Trophoblast cell (in vitro differentiated cells and primary cell): ENCODE data around the gene EEA1.

Experiments
- DNase-seq, 2 donors: peaks; one replicate each; pipeline ENCODE4 v3.0.0-alpha.2; 2016
- H2AFZ ChIP-seq: 2 replicates; pipeline ENCODE4 v1.6.1; 2013; ENCODE audit warnings: low read length, moderate library complexity, mild to moderate bottlenecking; ENCODE audit not compliant: insufficient read depth, poor library complexity
- H2AK5ac ChIP-seq: 2 replicates; pipeline ENCODE4 v1.6.1; 2013; ENCODE audit warnings: mild to moderate bottlenecking, low read length
- H2BK120ac ChIP-seq: 2 replicates; pipeline ENCODE4 v1.6.1; 2013; ENCODE audit warnings: low read length, mild to moderate bottlenecking, moderate library complexity; ENCODE audit not compliant: insufficient read depth, poor library complexity
- H2BK12ac ChIP-seq: 2 replicates; pipeline ENCODE4 v1.6.1; 2013; ENCODE audit warnings: mild to moderate bottlenecking, low read length, moderate library complexity
- H2BK5ac ChIP-seq: 2 replicates; pipeline ENCODE4 v1.6.1; 2013; ENCODE audit warnings: low read length, low read depth, moderate library complexity, mild to moderate bottlenecking; ENCODE audit not compliant: poor library complexity
- H3K14ac ChIP-seq: 2 replicates; pipeline ENCODE4 v1.6.1; 2013; ENCODE audit warnings: mild to moderate bottlenecking, low read length
- H3K18ac ChIP-seq: 2 replicates; pipeline ENCODE4 v1.6.1; 2013; ENCODE audit warnings: mild to moderate bottlenecking, low read length
- H3K23ac ChIP-seq: 2 replicates; pipeline ENCODE4 v1.6.1; 2013; ENCODE audit warnings: low read length
- H3K27ac ChIP-seq: 2 replicates; pipeline ENCODE4 v1.5.1; 2013; ENCODE audit warnings: low read depth, mild to moderate bottlenecking, inconsistent platforms, low read length, moderate library complexity
- H3K27me3 ChIP-seq: 2 replicates; pipeline ENCODE4 v1.6.1; 2013; ENCODE audit warnings: inconsistent platforms, mild to moderate bottlenecking, low read length, moderate library complexity; ENCODE audit not compliant: insufficient read depth
- H3K36me3 ChIP-seq, 2 experiments: 1 replicate in 1 of 2; 2 replicates in 1 of 2; pipeline ENCODE4 v1.6.1; 2013; ENCODE audit warnings: low read length in 2 of 2, mild to moderate bottlenecking in 2 of 2, moderate library complexity in 1 of 2; ENCODE audit not compliant: insufficient read depth in 2 of 2, control insufficient read depth in 1 of 2
- H3K4ac ChIP-seq: 2 replicates; pipeline ENCODE4 v1.6.1; 2013; ENCODE audit warnings: low read depth, mild to moderate bottlenecking, low read length, moderate library complexity
- H3K4me1 ChIP-seq, 2 experiments: 1 replicate in 1 of 2; 2 replicates in 1 of 2; pipeline ENCODE4 v1.6.1; 2013; ENCODE audit warnings: low read length in 2 of 2, mild to moderate bottlenecking in 2 of 2, moderate library complexity in 1 of 2; ENCODE audit not compliant: insufficient read depth in 2 of 2, control insufficient read depth in 1 of 2
- H3K4me2 ChIP-seq: 2 replicates; pipeline ENCODE4 v1.6.1; 2013; ENCODE audit warnings: inconsistent platforms, mild to moderate bottlenecking, low read length, moderate library complexity
- H3K4me3 ChIP-seq: 2 replicates; pipeline ENCODE4 v1.5.1; 2013; ENCODE audit warnings: mild to moderate bottlenecking, low read depth, low read length, inconsistent platforms
- H3K79me1 ChIP-seq: one replicate; pipeline ENCODE4 v1.6.1; 2013; ENCODE audit warnings: low read length
- H3K79me2 ChIP-seq: 2 replicates; pipeline ENCODE4 v1.6.1; 2013; ENCODE audit warnings: low read length, mild to moderate bottlenecking; ENCODE audit not compliant: control insufficient read depth, insufficient read depth, poor library complexity
- H3K9ac ChIP-seq: 2 replicates; pipeline ENCODE4 v1.6.1; 2013; ENCODE audit warnings: mild to moderate bottlenecking, low read length
- H3K9me3 ChIP-seq: 2 replicates; pipeline ENCODE4 v1.6.1; 2013; ENCODE audit warnings: low read depth, mild to moderate bottlenecking, control low read depth, inconsistent platforms, low read length; ENCODE audit not compliant: insufficient read depth
- H4K12ac ChIP-seq: 2 replicates; pipeline ENCODE4 v1.6.1; 2013; ENCODE audit warnings: low read depth, mild to moderate bottlenecking, low read length, moderate library complexity
- H4K8ac ChIP-seq: 2 replicates; pipeline ENCODE4 v1.6.1; 2013; ENCODE audit warnings: low read depth, mild to moderate bottlenecking, low read length, moderate library complexity
- H4K91ac ChIP-seq: one replicate; pipeline ENCODE4 v1.6.1; 2013; ENCODE audit warnings: low read depth, mild to moderate bottlenecking, low read length, moderate library complexity
- WGBS: extraction: QIAGEN DNeasy Blood & Tissue Kit; methylation state at CpG from one replicate; pipeline ENCODE4 v1.1.7; 2013; ENCODE audit warnings: missing lambda C conversion rate; ENCODE audit not compliant: insufficient read length, insufficient coverage; ENCODE audit errors: extremely low coverage; 5-methylcytosine and 5-hydroxymethylcytosine counted together

EEA1 gene

DNA sequence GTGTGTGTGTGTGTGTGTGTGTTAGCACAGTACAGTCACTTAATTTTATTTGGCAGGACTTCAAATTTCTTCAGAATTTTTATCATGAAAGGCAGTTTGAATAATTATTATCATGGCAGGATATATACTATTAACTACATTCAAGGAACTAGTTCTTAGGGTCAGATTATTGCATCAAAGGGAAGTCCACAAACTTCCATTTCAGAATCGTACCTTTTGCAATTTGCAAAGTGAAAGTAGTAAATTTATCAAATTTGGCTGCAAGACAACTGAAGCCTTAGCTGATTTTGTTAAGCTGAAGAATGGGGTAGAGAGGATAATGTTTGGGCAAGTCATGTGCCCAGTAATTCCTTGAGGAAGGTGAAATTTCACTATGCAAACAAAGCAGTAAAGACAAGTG, 158.1 kb downstream of the EEA1 start:
- Histone ChIP-seq H3K36me3 (no peaks in the 10 kb centered on the region), H3K4me1 (no peaks in the 10 kb centered on the region), H4K12ac (no peak overlapping the region), H2AFZ (no peak overlapping the region), H3K9me3 (no peaks in the 10 kb centered on the region), H3K27me3 (no peaks in the 10 kb centered on the region), H2BK120ac (no peak overlapping the region), H2BK12ac (no peak overlapping the region), H3K4ac (no peak overlapping the region), H3K23ac (no peak overlapping the region), H2BK5ac (no peak overlapping the region), H3K14ac (no peak overlapping the region), H3K4me3 (no peak overlapping the region), H3K27ac (no peak overlapping the region), H4K8ac (no peak overlapping the region), H3K9ac (no peak overlapping the region), H3K79me1 (no peaks in the 10 kb centered on the region), H4K91ac (no peak overlapping the region), H3K18ac (no peak overlapping the region), H2AK5ac (no peak overlapping the region), H3K4me2 (no peak overlapping the region), H3K79me2 (no peaks in the 10 kb centered on the region)
- WGBS = no CpG with 5 or more reads among the region's 1 CpG
- DNase-seq = no peak

DNA sequence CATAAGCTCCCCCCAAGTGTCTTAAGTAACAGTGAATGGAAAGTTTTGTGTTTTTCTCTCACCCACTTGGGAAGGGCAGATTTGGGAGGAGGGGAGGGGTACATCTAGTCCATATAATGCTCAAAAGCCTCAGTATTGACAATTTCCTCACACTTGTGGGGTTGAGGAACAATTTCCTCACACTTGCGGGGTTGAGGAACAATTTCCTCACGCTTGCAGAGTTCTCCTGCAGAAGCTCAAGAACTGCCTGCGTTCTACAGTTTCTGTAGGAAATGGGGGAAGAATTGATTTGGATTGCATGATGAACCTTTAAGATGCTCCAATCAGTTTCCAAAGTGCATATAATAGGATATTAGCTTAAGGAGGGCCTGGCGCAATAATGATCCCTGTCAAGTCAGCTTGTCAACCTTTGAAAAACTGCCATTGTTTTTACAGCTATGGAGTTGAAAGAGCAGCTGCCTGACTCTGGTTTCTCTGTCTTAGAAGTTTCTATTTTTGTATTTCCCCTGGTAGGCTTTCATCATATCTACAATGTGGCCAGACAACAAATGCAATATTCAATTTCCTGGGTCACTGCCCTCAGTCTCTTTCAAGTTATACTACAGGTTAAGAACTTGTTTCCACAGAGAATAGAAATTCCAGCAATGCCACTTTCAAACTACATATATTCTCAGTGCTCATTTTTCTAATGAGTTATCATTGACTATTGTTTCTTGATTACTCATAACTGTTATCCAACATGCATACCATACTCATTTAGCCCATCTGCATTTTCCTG, 159.8 kb downstream of the EEA1 start:
- Histone ChIP-seq H3K9ac (no peak overlapping the region), H4K12ac (no peak overlapping the region), H3K23ac (no peak overlapping the region), H3K4ac (no peak overlapping the region), H3K4me3 (no peak overlapping the region), H2AK5ac (no peak overlapping the region), H3K4me2 (no peak overlapping the region), H3K79me2 (no peaks in the 10 kb centered on the region), H3K27me3 (no peaks in the 10 kb centered on the region), H2BK12ac (no peak overlapping the region), H3K14ac (no peak overlapping the region), H3K18ac (no peak overlapping the region), H4K91ac (no peak overlapping the region), H3K9me3 (no peaks in the 10 kb centered on the region), H2BK120ac (no peak overlapping the region), H2BK5ac (no peak overlapping the region), H3K27ac (no peak overlapping the region), H3K4me1 (no peaks in the 10 kb centered on the region), H4K8ac (no peak overlapping the region), H2AFZ (no peak overlapping the region), H3K79me1 (no peaks in the 10 kb centered on the region), H3K36me3 (no peaks in the 10 kb centered on the region)
- WGBS = no CpG with 5 or more reads among the region's 4 CpGs
- no peak for DNase-seq

DNA sequence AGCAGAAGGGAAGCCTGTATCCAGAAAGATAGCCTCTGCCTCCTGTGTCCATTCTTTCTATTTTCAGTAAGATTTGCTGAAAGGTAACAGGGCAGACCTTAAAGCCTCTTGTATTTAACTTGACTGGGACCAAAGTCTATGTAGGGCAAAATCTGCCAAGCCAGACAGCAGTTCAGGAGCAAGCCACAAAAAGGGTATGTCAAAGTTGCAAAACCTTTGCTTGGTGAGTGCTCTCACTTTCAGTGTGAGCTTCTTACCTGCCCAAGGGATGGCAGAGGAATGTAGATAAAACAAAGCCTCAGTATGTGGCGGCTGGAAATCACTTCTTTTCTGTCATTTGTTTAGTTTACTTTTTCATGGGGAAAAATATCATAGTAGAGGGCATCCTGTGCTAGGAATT, 163.2 kb downstream of the EEA1 start:
- Histone ChIP-seq H3K4me3 (no peak overlapping the region), H3K9ac (no peak overlapping the region), H3K27ac (no peak overlapping the region), H3K18ac (no peak overlapping the region), H4K8ac (no peak overlapping the region), H2AK5ac (no peak overlapping the region), H3K4ac (no peak overlapping the region), H2BK5ac (no peak overlapping the region), H2AFZ (no peak overlapping the region), H3K79me1 (no peaks in the 10 kb centered on the region), H3K36me3 (no peaks in the 10 kb centered on the region), H3K14ac (no peak overlapping the region), H3K9me3 (no peaks in the 10 kb centered on the region), H3K4me2 (no peak overlapping the region), H4K91ac (no peak overlapping the region), H3K4me1 (no peaks in the 10 kb centered on the region), H3K79me2 (no peaks in the 10 kb centered on the region), H4K12ac (no peak overlapping the region), H2BK120ac (no peak overlapping the region), H2BK12ac (no peak overlapping the region), H3K27me3 (no peaks in the 10 kb centered on the region), H3K23ac (no peak overlapping the region)
- no CpG with 5 or more reads among the region's 1 CpG for WGBS
- DNase-seq = no peak

DNA sequence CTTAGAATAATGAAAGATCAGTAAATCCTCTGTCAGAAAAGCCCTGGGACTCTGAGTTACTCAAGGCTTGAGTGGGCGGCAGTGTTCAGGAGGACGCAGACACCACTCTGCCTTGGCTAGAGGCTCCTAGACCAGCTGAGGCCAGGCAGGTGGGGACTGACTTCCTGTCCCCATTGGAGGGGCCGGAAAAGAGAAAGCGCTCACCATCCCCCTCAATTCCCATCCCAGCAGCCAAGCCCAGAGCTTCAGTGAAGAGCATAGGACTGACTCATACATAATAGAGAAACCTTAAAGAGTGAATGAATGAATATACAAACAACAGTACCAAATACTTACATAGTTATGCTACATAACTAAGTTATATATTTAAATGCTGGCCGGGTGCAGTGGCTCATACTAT, 164.3 kb downstream of the EEA1 start:
- H3K27ac ChIP-seq = no peak overlapping the region
- no peaks in the 10 kb centered on the region for H3K79me2 ChIP-seq
- H2BK12ac ChIP-seq = no peak overlapping the region
- no peak overlapping the region for H4K8ac ChIP-seq
- no peak overlapping the region for H2BK5ac ChIP-seq
- DNase-seq = no peak
- no peaks in the 10 kb centered on the region for H3K36me3 ChIP-seq
- no peaks in the 10 kb centered on the region for H3K79me1 ChIP-seq
- no peak overlapping the region for H2AK5ac ChIP-seq
- H2AFZ ChIP-seq = no peak overlapping the region
- H3K4me2 ChIP-seq = no peak overlapping the region
- H4K91ac ChIP-seq = no peak overlapping the region
- no peak overlapping the region for H2BK120ac ChIP-seq
- no peak overlapping the region for H3K4me3 ChIP-seq
- H3K18ac ChIP-seq = no peak overlapping the region
- H3K27me3 ChIP-seq = no peaks in the 10 kb centered on the region
- H3K9me3 ChIP-seq = no peaks in the 10 kb centered on the region
- no peak overlapping the region for H3K4ac ChIP-seq
- no peak overlapping the region for H3K9ac ChIP-seq
- WGBS = no CpG with 5 or more reads among the region's 5 CpGs
- no peaks in the 10 kb centered on the region for H3K4me1 ChIP-seq
- H4K12ac ChIP-seq = no peak overlapping the region
- no peak overlapping the region for H3K14ac ChIP-seq
- no peak overlapping the region for H3K23ac ChIP-seq
